Panc1 (cell line): Measurements from ENCODE around the gene PLA2G4F. TPM values are rescaled to one million over a fixed set of nuclear protein-coding genes. Genes with fewer than 3 reads are reported as not detected.

ENCODE experiments used
- ATAC-seq: fragments of 200-7000 bp; cut with Tn5 transposase; 2 replicates; pipeline ENCODE4 v1.9.1; 2020; ENCODE audit warnings: mild to moderate bottlenecking, moderate library complexity
- BruUV-seq: library from RNA; stranded (reverse); fragments of 400-500 nt; replicated peaks from 2 replicates; lab custom pipeline; 2021; lab: Mats Ljungman, UMichigan
- CTCF ChIA-PET: fragments of 300-600 bp; sonication (Branson Sonifier 250); formaldehyde crosslinking; loops from one replicate; lab custom pipeline; 2022; ENCODE audit warnings: antibody characterized with exemption; lab: Charles Lee
- POLR2A ChIA-PET: fragments of 300-600 bp; sonication (Branson Sonifier 250); formaldehyde crosslinking; loops from one replicate; lab custom pipeline; 2022; ENCODE audit warnings: antibody characterized with exemption; lab: Charles Lee
- DNase-seq: peaks from one replicate; pipeline ENCODE4 v3.0.0-alpha.2; 2010; ENCODE audit warnings: low read depth, low spot score
- H3K27ac ChIP-seq: 2 replicates; pipeline ENCODE4 v1.5.1; 2011; ENCODE audit warnings: mild to moderate bottlenecking, low read length, inconsistent platforms
- H3K27me3 ChIP-seq: fragments of 200-500 bp; sonication (Bioruptor generic); 2 replicates; pipeline ENCODE4 v1.6.0; 2014; ENCODE audit warnings: low read length, inconsistent platforms; ENCODE audit not compliant: control insufficient read depth, insufficient read depth
- H3K36me3 ChIP-seq: fragments of 200-500 bp; sonication (Bioruptor generic); 2 replicates; pipeline ENCODE4 v1.5.1; 2014; ENCODE audit warnings: inconsistent platforms, mild to moderate bottlenecking, low read length, moderate library complexity; ENCODE audit not compliant: control insufficient read depth, insufficient read depth
- H3K4me1 ChIP-seq: 2 replicates; pipeline ENCODE4 v1.5.1; 2011; ENCODE audit warnings: inconsistent platforms, mild to moderate bottlenecking, low read length, moderate library complexity; ENCODE audit not compliant: control insufficient read depth, insufficient read depth
- H3K4me3 ChIP-seq, 2 experiments: 2 replicates each; pipeline ENCODE4 v1.5.1; 2011 to 2012; ENCODE audit warnings: low read depth in 2 of 2, low read length in 2 of 2, mild to moderate bottlenecking in 2 of 2, inconsistent platforms in 1 of 2, moderate library complexity in 1 of 2
- H3K9me3 ChIP-seq: fragments of 200-500 bp; sonication (Bioruptor generic); 2 replicates; pipeline ENCODE4 v1.5.1; 2014; ENCODE audit warnings: low read depth, mild to moderate bottlenecking, inconsistent platforms, low read length, moderate library complexity; ENCODE audit not compliant: control insufficient read depth, insufficient read depth
- CTCF ChIP-seq: fragments of 450-650 bp; IDR thresholded peaks from 2 replicates; pipeline ENCODE4 v1.5.1; 2017; ENCODE audit warnings: mild to moderate bottlenecking
- POLR2AphosphoS5 ChIP-seq: IDR thresholded peaks from 2 replicates; pipeline ENCODE4 v1.6.1; 2012; ENCODE audit warnings: mild to moderate bottlenecking, low read depth, low read length, moderate library complexity
- SIN3A ChIP-seq: IDR thresholded peaks from 2 replicates; pipeline ENCODE4 v1.6.1; 2012; ENCODE audit warnings: low read depth, mild to moderate bottlenecking, low read length, moderate library complexity, borderline replicate concordance; ENCODE audit not compliant: insufficient read depth
- TCF7L2 ChIP-seq: IDR thresholded peaks from 2 replicates; pipeline ENCODE4 v1.6.1; 2011; ENCODE audit warnings: mild to moderate bottlenecking, low read depth, low read length, inconsistent platforms
- in situ Hi-C: cut with HindIII; loops from 2 replicates; pipeline ENCODE4 v1.10.0; 2016; ENCODE audit warnings: low sequenced_read_pairs, low pct_unique_long_range_greater_than_20kb
- intact Hi-C: fragments of 100-400 bp; cut with micrococcal nuclease; formaldehyde crosslinking; loops from one replicate; pipeline ENCODE4 v1.10.0; 2022; ENCODE audit not compliant: unreplicated experiment
- total RNA-seq: library from RNA; stranded (reverse); gene quantifications from one replicate; pipeline ENCODE4 v1.2.1, GENCODE V29; 2021; ENCODE audit not compliant: unreplicated experiment
- TF ChIP-seq, protein P1 (sequence below), 2 experiments: IDR thresholded peaks; 2 replicates each; pipeline ENCODE4 v1.6.1; 2011 to 2012; ENCODE audit warnings: low read depth in 2 of 2, control low read depth in 1 of 2, low read length in 1 of 2, mild to moderate bottlenecking in 1 of 2, moderate library complexity in 1 of 2; ENCODE audit not compliant: insufficient read depth in 1 of 2

The PLA2G4F gene
- total RNA-seq, 1 experiment from 2014 or later = not detected

- no peak overlapping the region for H3K4me3 ChIP-seq
- CTCF ChIA-PET = no interaction called here
- no peak for ATAC-seq
- intact Hi-C loops = no loop called here
- no peak overlapping the region for H3K27ac ChIP-seq
- TF ChIP-seq TCF7L2 (no peak), SIN3A (no peak), POLR2AphosphoS5 (no peak), CTCF (no peak)
- TF ChIP-seq, protein P1, sequence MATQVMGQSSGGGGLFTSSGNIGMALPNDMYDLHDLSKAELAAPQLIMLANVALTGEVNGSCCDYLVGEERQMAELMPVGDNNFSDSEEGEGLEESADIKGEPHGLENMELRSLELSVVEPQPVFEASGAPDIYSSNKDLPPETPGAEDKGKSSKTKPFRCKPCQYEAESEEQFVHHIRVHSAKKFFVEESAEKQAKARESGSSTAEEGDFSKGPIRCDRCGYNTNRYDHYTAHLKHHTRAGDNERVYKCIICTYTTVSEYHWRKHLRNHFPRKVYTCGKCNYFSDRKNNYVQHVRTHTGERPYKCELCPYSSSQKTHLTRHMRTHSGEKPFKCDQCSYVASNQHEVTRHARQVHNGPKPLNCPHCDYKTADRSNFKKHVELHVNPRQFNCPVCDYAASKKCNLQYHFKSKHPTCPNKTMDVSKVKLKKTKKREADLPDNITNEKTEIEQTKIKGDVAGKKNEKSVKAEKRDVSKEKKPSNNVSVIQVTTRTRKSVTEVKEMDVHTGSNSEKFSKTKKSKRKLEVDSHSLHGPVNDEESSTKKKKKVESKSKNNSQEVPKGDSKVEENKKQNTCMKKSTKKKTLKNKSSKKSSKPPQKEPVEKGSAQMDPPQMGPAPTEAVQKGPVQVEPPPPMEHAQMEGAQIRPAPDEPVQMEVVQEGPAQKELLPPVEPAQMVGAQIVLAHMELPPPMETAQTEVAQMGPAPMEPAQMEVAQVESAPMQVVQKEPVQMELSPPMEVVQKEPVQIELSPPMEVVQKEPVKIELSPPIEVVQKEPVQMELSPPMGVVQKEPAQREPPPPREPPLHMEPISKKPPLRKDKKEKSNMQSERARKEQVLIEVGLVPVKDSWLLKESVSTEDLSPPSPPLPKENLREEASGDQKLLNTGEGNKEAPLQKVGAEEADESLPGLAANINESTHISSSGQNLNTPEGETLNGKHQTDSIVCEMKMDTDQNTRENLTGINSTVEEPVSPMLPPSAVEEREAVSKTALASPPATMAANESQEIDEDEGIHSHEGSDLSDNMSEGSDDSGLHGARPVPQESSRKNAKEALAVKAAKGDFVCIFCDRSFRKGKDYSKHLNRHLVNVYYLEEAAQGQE (IDR thresholded peaks at IDR 0.05; ENCODE audit: insufficient read depth in 1 of 2, low read depth in 2 of 2, low read length in 1 of 2) = no peak
- H3K9me3 ChIP-seq = no peaks in the 10 kb centered on the region
- no TSS peak for BruUV-seq
- in situ Hi-C loops = no loop called here
- no peaks in the 10 kb centered on the region for H3K4me1 ChIP-seq
- DNase-seq = no peak
- no peaks in the 10 kb centered on the region for H3K27me3 ChIP-seq
- H3K36me3 ChIP-seq = no peaks in the 10 kb centered on the region
- POLR2A ChIA-PET = no interaction called here
Measured at GRCh38 chr15:42145546-42146455, 10.6 kb downstream of the PLA2G4F start.

DNA sequence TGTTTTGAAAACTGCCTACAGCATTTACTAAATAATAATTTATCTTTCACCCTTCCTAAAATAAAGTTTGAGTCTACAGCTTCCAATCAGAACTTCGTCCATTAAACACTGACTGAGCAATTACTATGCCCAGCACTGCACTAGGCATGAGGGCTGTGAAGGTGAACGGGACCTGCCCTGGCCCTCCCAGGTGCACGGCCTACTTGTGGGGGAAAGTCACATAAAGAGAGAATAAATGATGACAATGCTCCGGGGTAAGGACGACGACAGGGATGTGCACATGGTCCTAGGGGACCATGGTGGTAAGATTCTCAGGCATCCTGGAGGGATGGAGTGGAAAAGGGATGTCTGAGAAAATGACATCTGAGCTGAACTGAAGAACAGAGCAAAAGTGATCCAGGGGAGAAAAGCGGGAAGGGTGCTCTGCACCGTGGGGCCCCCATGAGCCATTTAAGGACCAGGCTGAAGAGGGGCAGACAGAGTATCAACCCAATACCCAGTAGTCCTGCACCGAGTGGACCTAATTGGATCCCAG lies 11.5 kb downstream of the PLA2G4F start:
- ATAC-seq (no peak), DNase-seq (no peak)
- no peak for TF ChIP-seq CTCF
- TF ChIP-seq TCF7L2 = no peak
- no peak for TF ChIP-seq POLR2AphosphoS5
- TF ChIP-seq, protein P1 (IDR thresholded peaks at IDR 0.05; ENCODE audit: insufficient read depth in 1 of 2, low read depth in 2 of 2, low read length in 1 of 2) = no peak
- TF ChIP-seq SIN3A = no peak
- Histone ChIP-seq H3K36me3 (no peaks in the 10 kb centered on the region), H3K27ac (no peak overlapping the region), H3K4me3 (no peak overlapping the region), H3K27me3 (no peaks in the 10 kb centered on the region), H3K9me3 (no peaks in the 10 kb centered on the region), H3K4me1 (no peaks in the 10 kb centered on the region; the same call in 1 of the 2 replicates)
- in situ Hi-C loops = no loop called here
- ChIA-PET CTCF (no interaction called here), POLR2A (no interaction called here)
- no TSS peak for BruUV-seq
- intact Hi-C loops = no loop called here
